Fibroblast of lung (primary cell): Measurements from ENCODE around the gene TSPAN19. TPM values are rescaled to one million over a fixed set of nuclear protein-coding genes. Genes with fewer than 3 reads are reported as not detected.

Experiments
- DNase-seq, 2 donors: peaks; one replicate each; pipeline versions ENCODE4 v3.0.0 to v3.0.0-alpha.2; 2010; ENCODE audit warnings: low read depth in 2 of 2
- H2AFZ ChIP-seq: 2 replicates; pipeline ENCODE4 v1.5.1; 2012; ENCODE audit warnings: low read length, control low read depth, inconsistent platforms
- H3K27ac ChIP-seq: 2 replicates; pipeline ENCODE4 v1.5.1; 2011; ENCODE audit warnings: low read length, control low read depth; ENCODE audit not compliant: insufficient read depth
- H3K27me3 ChIP-seq: 2 replicates; pipeline ENCODE4 v1.5.1; 2011; ENCODE audit warnings: mild to moderate bottlenecking, low read length; ENCODE audit not compliant: control insufficient read depth, insufficient read depth
- H3K36me3 ChIP-seq: 2 replicates; pipeline ENCODE4 v1.5.1; 2011; ENCODE audit warnings: low read length; ENCODE audit not compliant: control insufficient read depth, insufficient read depth
- H3K4me1 ChIP-seq: 2 replicates; pipeline ENCODE4 v1.5.1; 2011; ENCODE audit warnings: low read length; ENCODE audit not compliant: control insufficient read depth, insufficient read depth; ENCODE audit errors: extremely low read depth
- H3K4me2 ChIP-seq: 2 replicates; pipeline ENCODE4 v1.5.1; 2011; ENCODE audit warnings: low read length, control low read depth; ENCODE audit not compliant: insufficient read depth; ENCODE audit errors: extremely low read depth
- H3K4me3 ChIP-seq, 4 experiments: fragments of 200-600 bp in 1 of 4; sonication (generic) in 1 of 4; replicated peaks in 1 of 4; 2 replicates each; pipeline ENCODE4 v1.5.1; 2011 to 2016; ENCODE audit warnings: low read length in 4 of 4, low read depth in 3 of 4, mild to moderate bottlenecking in 3 of 4, control low read depth in 2 of 4, inconsistent platforms in 1 of 4, mixed read lengths in 1 of 4; ENCODE audit not compliant: insufficient read depth in 1 of 4; ENCODE audit errors: control extremely low read depth in 1 of 4
- H3K79me2 ChIP-seq: 2 replicates; pipeline ENCODE4 v1.5.1; 2012; ENCODE audit warnings: mild to moderate bottlenecking, low read length, inconsistent platforms; ENCODE audit not compliant: control insufficient read depth, insufficient read depth
- H3K9ac ChIP-seq: 2 replicates; pipeline ENCODE4 v1.5.1; 2011; ENCODE audit warnings: mild to moderate bottlenecking, low read length, control low read depth; ENCODE audit not compliant: insufficient read depth
- H3K9me3 ChIP-seq: 2 replicates; pipeline ENCODE4 v1.5.1; 2012; ENCODE audit warnings: low read depth, low read length; ENCODE audit not compliant: control insufficient read depth, insufficient read depth
- H4K20me1 ChIP-seq: 2 replicates; pipeline ENCODE4 v1.5.1; 2011; ENCODE audit warnings: low read length; ENCODE audit not compliant: control insufficient read depth, insufficient read depth; ENCODE audit errors: extremely low read depth
- EZH2 ChIP-seq: IDR thresholded peaks from 2 replicates; pipeline ENCODE4 v1.5.1; 2012; ENCODE audit warnings: low read length, control low read depth, mild to moderate bottlenecking; ENCODE audit errors: missing control alignments
- polyA plus RNA-seq, 2 donors: library from polyadenylated mRNA; depleted of rRNA in 1 of 2; stranded (reverse) in 1 of 2; unstranded in 1 of 2; fragments of >200 nt; gene quantifications; 2 replicates each; pipeline ENCODE4 v1.2.1, GENCODE V29; 2011 to 2012; ENCODE audit warnings: missing spikeins in 1 of 2
- total RNA-seq: library from RNA; depleted of rRNA; stranded (reverse); fragments of >200 nt; gene quantifications from 2 replicates; pipeline ENCODE4 v1.2.1, GENCODE V29; 2014
- TF ChIP-seq, protein P1 (sequence below), 2 donors: IDR thresholded peaks in 1 of 2; conservative IDR thresholded peaks in 1 of 2; 1 replicate in 1 of 2; 2 replicates in 1 of 2; pipeline ENCODE4 v1.5.1; 2011 to 2012; ENCODE audit warnings: low read length in 2 of 2, control low read depth in 1 of 2, inconsistent platforms in 1 of 2, low read depth in 1 of 2, mild to moderate bottlenecking in 1 of 2

TSPAN19 gene
- total and polyA plus RNA-seq, 2 donors (not counting 1 experiment from before 2014, with no cell fraction given) = not detected

DNA sequence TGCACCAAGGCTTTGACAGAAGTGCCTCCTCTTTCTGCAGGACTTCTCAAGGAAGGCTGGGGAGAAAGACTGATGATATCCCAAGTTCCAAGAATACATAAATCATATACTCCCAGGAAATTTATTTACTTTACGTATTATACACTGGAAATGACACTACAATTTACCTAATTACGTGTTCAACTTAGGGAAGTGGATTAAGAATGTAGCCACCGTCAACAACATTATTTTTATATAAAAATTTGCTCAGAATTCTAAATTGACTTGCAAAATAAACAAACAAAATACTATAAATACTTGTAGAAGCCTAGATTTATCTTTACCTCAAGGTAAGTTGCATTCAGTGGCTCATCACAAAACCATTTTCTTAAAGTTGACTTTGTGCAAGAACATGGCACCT, 18.9 kb downstream of the TSPAN19 start:
- no peaks in the 10 kb centered on the region for H3K79me2 ChIP-seq
- H3K4me2 ChIP-seq = no peak overlapping the region
- DNase-seq = no peak
- H3K9ac ChIP-seq = no peak overlapping the region
- no peaks in the 10 kb centered on the region for H4K20me1 ChIP-seq
- H2AFZ ChIP-seq = no peak overlapping the region
- TF ChIP-seq, protein P1, sequence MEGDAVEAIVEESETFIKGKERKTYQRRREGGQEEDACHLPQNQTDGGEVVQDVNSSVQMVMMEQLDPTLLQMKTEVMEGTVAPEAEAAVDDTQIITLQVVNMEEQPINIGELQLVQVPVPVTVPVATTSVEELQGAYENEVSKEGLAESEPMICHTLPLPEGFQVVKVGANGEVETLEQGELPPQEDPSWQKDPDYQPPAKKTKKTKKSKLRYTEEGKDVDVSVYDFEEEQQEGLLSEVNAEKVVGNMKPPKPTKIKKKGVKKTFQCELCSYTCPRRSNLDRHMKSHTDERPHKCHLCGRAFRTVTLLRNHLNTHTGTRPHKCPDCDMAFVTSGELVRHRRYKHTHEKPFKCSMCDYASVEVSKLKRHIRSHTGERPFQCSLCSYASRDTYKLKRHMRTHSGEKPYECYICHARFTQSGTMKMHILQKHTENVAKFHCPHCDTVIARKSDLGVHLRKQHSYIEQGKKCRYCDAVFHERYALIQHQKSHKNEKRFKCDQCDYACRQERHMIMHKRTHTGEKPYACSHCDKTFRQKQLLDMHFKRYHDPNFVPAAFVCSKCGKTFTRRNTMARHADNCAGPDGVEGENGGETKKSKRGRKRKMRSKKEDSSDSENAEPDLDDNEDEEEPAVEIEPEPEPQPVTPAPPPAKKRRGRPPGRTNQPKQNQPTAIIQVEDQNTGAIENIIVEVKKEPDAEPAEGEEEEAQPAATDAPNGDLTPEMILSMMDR (conservative IDR thresholded peaks at IDR 0.05 in 1 of 2, IDR thresholded peaks at IDR 0.05 in 1 of 2; ENCODE audit: low read depth in 1 of 2, low read length in 2 of 2) = no peak
- TF ChIP-seq EZH2 = no peak
- H3K27ac ChIP-seq = no peak overlapping the region
- H3K27me3 ChIP-seq = no peaks in the 10 kb centered on the region
- no peak overlapping the region for H3K4me3 ChIP-seq
- H3K4me1 ChIP-seq = no peaks in the 10 kb centered on the region
- no peaks in the 10 kb centered on the region for H3K36me3 ChIP-seq
- no peaks in the 10 kb centered on the region for H3K9me3 ChIP-seq

- Histone ChIP-seq H2AFZ (no peak overlapping the region), H3K36me3 (no peaks in the 10 kb centered on the region), H3K9ac (no peak overlapping the region), H3K4me1 (no peaks in the 10 kb centered on the region), H3K79me2 (no peaks in the 10 kb centered on the region), H4K20me1 (no peaks in the 10 kb centered on the region), H3K27ac (no peak overlapping the region), H3K4me2 (no peak overlapping the region), H3K27me3 (no peaks in the 10 kb centered on the region), H3K9me3 (no peaks in the 10 kb centered on the region), H3K4me3 (no peak overlapping the region)
- peak; percentile 78 to 97 for DNase-seq
- TF ChIP-seq, protein P1 (conservative IDR thresholded peaks at IDR 0.05 in 1 of 2, IDR thresholded peaks at IDR 0.05 in 1 of 2; ENCODE audit: low read depth in 1 of 2, low read length in 2 of 2) = no peak
- TF ChIP-seq EZH2 = no peak
These were observed 19.7 kb downstream of the TSPAN19 start for GRCh38 chr12:85016413-85016812.

GRCh38 chr12:85007836-85008235, 28.2 kb downstream of the TSPAN19 start:
- Histone ChIP-seq H4K20me1 (no peaks in the 10 kb centered on the region), H2AFZ (no peak overlapping the region), H3K27me3 (no peaks in the 10 kb centered on the region), H3K79me2 (no peaks in the 10 kb centered on the region), H3K4me3 (no peak overlapping the region), H3K4me2 (no peak overlapping the region), H3K9me3 (no peaks in the 10 kb centered on the region), H3K4me1 (no peaks in the 10 kb centered on the region), H3K9ac (no peak overlapping the region), H3K36me3 (no peaks in the 10 kb centered on the region), H3K27ac (no peak overlapping the region)
- no peak for TF ChIP-seq EZH2
- TF ChIP-seq, protein P1 (conservative IDR thresholded peaks at IDR 0.05 in 1 of 2, IDR thresholded peaks at IDR 0.05 in 1 of 2; ENCODE audit: low read depth in 1 of 2, low read length in 2 of 2) = no peak
- DNase-seq = peak in 1 of 2 donors; percentile 82
